Measurements from ENCODE around the gene CRYL1.

DNA sequence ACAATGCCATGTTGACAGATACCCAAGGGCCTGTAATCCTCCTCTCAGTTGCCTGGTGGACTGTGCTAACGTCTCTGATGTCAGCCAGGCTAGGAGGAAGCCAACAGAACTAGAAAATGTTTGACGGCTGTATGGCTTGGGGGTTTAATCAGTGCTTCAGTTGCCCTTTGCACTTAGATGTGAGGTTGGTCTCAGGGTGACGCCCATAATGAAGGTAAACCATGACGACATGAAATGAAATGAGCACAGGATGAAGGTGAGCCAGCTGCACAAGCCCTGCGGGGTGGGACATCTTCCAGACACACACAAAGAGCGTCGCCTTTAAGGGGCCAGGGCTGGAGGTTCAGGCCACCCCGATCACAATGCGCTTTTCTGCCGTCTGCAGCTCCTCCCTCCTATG lies 127.2 kb downstream of the CRYL1 start:
- TF ChIP-seq, protein P1, sequence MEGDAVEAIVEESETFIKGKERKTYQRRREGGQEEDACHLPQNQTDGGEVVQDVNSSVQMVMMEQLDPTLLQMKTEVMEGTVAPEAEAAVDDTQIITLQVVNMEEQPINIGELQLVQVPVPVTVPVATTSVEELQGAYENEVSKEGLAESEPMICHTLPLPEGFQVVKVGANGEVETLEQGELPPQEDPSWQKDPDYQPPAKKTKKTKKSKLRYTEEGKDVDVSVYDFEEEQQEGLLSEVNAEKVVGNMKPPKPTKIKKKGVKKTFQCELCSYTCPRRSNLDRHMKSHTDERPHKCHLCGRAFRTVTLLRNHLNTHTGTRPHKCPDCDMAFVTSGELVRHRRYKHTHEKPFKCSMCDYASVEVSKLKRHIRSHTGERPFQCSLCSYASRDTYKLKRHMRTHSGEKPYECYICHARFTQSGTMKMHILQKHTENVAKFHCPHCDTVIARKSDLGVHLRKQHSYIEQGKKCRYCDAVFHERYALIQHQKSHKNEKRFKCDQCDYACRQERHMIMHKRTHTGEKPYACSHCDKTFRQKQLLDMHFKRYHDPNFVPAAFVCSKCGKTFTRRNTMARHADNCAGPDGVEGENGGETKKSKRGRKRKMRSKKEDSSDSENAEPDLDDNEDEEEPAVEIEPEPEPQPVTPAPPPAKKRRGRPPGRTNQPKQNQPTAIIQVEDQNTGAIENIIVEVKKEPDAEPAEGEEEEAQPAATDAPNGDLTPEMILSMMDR (IDR thresholded peaks at IDR 0.05; ENCODE audit: insufficient read depth, low read length): no peak
- TF ChIP-seq, protein P2, sequence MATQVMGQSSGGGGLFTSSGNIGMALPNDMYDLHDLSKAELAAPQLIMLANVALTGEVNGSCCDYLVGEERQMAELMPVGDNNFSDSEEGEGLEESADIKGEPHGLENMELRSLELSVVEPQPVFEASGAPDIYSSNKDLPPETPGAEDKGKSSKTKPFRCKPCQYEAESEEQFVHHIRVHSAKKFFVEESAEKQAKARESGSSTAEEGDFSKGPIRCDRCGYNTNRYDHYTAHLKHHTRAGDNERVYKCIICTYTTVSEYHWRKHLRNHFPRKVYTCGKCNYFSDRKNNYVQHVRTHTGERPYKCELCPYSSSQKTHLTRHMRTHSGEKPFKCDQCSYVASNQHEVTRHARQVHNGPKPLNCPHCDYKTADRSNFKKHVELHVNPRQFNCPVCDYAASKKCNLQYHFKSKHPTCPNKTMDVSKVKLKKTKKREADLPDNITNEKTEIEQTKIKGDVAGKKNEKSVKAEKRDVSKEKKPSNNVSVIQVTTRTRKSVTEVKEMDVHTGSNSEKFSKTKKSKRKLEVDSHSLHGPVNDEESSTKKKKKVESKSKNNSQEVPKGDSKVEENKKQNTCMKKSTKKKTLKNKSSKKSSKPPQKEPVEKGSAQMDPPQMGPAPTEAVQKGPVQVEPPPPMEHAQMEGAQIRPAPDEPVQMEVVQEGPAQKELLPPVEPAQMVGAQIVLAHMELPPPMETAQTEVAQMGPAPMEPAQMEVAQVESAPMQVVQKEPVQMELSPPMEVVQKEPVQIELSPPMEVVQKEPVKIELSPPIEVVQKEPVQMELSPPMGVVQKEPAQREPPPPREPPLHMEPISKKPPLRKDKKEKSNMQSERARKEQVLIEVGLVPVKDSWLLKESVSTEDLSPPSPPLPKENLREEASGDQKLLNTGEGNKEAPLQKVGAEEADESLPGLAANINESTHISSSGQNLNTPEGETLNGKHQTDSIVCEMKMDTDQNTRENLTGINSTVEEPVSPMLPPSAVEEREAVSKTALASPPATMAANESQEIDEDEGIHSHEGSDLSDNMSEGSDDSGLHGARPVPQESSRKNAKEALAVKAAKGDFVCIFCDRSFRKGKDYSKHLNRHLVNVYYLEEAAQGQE (IDR thresholded peaks at IDR 0.05; ENCODE audit: insufficient replicate concordance, low read depth): no peak
